HG03342 (cell line): ENCODE results near the gene NUAK1.

ENCODE experiments used
- ATAC-seq: cut with Tn5 transposase; IDR thresholded peaks from one replicate; pipeline ENCODE4 v1.9.1; 2021; ENCODE audit warnings: mild to moderate bottlenecking, moderate library complexity; ENCODE audit not compliant: unreplicated experiment

NUAK1 gene

DNA sequence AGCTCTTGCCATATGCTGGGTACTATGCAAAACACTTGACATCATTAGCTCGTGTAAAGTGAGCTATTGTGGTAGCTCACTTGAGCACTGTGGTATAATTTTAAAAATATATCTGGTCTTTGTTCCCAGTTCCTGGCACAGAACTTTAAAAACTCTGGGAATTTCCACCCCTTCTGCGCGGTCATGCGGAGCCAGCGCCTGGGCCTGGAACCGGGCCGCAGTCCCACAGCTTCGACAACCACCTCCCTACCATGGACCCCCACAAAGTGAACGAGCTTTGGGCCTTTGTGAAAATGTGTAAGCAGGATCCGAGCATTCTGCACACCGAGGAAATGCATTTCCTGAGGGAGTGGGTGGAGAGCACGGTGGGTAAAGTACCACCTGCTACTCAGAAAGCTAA lies 123.1 kb downstream of the NUAK1 start:
- ATAC-seq: no peak

- ATAC-seq: no peak
These were observed 124.8 kb downstream of the NUAK1 start for GRCh38 chr12:106013941-106014340.
